GM18502 (cell line): ENCODE data around the gene TPST2.

Experiments used
- ATAC-seq: cut with Tn5 transposase; IDR thresholded peaks from one replicate; pipeline ENCODE4 v1.9.1; 2021; ENCODE audit warnings: mild to moderate bottlenecking; ENCODE audit not compliant: unreplicated experiment, poor library complexity

TPST2 gene

GRCh38 chr22:26559961-26560575 is 29.9 kb downstream of the TPST2 start:
- ATAC-seq: no peak

GRCh38 chr22:26558248-26558895 is 31.6 kb downstream of the TPST2 start:
- no peak for ATAC-seq

DNA sequence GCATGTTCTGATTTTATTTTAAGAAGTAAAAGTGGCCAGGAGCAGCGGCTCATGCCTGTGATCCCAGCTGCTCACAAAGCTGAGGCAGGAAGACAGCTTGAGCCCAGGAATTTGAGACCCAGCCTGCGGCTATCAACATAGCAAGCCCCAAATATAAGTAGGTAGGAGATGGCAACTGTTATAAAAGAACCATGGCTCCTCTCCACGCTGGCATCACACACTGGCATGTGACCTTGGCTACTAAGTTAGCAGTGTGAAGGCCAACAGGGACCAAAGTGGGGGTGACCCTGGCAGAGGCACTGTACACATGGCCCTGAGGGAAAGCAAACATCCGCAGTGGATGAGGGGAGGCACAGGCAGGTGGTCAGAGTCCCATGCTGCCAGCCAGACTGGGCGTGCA is 33.0 kb downstream of the TPST2 start:
- no peak for ATAC-seq

GRCh38 chr22:26555478-26555877 is 34.5 kb downstream of the TPST2 start:
- no peak for ATAC-seq

DNA sequence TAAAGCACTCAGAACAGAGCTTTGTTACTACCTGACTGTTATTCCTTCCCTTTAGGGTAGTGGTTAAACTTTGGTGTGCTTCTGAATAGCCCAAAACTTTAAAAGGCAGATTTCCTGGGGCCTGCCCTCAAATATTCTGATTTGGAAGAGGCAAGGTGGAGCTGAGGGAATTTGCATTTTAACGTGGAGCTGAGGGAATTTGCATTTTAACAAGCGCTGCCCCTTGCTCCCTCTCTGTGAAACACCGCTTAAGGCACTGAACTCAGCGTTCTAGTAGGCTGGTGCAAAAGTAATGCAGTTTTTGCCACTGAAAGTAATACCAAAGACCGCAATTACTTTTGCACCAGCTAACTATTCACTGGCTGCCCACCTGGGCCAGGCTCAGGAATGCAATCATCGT is 35.0 kb downstream of the TPST2 start:
- no peak for ATAC-seq

DNA sequence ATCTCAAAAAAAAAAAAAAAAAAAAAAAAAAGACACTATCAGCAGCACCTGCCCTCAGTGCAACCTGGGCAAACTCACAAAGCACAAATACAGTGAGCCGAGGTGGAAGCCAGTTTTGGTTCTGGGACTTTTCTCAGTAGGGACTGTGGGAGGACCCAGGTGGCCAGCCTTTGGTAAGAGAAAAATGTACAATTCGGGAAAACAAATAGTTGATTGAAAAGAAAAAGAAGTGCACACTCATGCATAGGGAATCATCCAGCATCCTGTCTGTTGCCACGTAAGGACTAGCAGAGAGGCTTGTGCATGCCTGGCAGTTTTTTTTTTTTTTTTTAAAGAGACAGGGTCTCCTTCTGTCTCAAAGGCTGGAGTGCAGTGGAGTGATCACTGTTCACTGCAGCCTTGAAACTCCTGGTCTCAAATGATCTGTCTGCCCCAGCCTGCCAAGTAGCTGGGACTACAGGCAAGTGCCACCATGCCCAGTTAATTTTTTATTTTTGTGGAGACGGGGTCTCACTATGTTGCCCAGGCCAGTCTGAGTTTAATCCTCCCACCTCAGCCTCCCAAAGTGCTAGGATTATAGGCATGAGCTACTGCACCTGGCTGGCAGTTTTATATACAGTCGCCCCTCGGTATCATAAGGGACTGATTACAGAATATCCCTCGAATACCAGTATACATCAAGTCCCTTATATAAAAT is 36.7 kb downstream of the TPST2 start:
- ATAC-seq: no peak

- no peak for ATAC-seq
Observed at GRCh38 chr22:26552466-26552865, 37.5 kb downstream of the TPST2 start.

- ATAC-seq: no peak
Observed at GRCh38 chr22:26551568-26551967, 38.4 kb downstream of the TPST2 start.

GRCh38 chr22:26550498-26551033 is 39.4 kb downstream of the TPST2 start:
- no peak for ATAC-seq

DNA sequence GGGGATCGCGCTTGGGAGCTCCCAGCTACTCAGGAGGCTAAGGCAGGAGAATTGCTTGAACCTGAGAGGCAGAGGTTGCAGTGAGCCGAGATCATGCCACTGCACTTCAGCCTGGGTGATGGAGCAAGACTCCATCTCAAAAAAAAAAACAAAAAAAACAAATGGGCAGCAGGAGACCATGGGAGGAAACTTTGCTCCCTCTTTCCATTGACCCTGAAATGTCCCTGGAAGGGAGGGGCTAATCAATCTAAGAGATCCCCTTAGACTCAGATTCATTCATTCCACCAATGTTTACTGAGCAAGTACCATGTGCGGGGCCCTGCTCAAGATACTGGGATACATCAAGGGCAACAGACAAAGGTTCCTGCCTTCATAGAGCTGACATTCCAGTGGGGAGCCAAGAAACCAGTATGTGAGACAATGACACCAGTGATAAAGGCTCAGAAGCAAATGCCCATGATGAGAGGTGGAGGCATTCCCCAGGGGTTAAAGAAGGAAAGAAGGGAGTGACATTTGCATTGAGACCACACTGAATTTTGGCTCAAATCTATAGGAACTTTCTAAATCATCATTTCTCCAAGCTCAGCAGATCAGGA is 39.9 kb downstream of the TPST2 start:
- no peak for ATAC-seq

DNA sequence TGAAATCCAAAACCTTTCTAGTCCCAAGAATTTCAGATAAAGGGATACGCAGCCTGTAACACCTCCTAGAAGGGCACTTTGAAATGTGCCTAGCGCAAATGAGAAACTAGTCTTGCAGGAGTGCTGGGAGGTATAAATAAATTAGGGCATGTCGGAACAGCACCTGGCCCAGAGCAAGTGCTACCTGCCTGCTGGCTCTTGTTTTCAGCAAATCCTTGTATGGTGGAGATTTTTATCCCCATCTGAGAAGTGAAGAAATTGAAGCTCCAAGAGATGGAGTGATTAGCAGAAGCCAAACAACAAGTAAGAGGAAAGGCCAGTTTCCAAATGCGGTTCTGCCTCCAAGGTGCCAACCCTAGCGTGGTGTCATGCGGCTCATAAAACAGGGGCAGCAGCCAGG is 40.9 kb downstream of the TPST2 start:
- no peak for ATAC-seq

DNA sequence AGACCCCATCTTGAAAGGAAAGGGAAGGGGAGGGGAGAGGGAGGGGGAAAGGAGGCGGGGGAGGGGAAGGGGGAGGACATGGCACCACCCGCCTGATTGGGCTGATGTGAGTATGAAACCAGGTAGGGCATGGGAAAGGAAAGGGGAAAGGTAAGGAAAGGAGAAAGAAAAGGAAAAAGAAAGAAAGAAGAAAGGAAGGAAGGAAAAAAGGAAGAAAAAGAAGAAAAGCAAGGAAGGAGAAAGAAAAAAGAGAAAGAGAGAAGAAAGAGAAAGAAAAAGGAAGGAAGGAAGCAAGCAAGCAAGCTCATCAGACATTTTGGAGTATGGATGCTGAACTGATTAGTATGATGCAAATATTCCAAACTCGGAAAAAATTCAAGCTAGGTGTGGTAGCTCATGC is 41.6 kb downstream of the TPST2 start:
- no peak for ATAC-seq

DNA sequence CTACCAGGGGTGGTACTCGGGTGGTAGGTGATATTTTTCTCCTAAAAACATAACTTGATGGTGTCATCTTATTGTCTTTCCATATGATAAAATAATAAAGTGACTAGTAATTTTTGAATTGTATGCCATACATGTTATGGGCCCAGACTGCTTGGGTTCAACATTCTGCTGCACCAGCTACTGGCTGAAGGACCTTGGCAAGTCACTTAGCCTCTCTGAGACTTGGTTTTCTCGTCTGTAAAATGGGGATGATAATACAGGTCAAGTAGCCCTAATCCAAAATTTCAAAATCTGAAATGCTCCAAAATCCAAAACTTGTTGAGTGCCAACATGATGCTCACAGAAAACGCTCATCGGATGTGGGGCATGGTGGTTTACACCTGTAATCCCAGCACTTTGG is 42.1 kb downstream of the TPST2 start:
- ATAC-seq: no peak

DNA sequence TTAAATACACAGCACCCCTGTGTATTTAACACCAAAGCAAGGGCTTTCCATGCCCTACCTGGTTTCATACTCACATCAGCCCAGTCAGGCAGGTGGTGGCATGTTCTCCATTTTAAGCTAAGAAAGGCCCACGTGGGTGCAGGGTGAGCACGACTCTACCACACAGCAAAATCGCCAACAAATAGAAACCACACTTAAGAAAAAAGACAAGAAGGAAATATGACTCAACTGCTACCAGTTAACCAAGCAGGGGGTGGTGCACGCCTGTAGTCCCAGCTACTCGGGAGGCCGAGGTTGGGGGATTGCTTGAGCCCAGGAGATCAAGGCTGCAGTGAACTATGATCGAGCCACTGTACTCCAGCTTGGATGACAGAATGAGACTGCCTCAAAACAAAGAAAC is 42.5 kb downstream of the TPST2 start:
- no peak for ATAC-seq

DNA sequence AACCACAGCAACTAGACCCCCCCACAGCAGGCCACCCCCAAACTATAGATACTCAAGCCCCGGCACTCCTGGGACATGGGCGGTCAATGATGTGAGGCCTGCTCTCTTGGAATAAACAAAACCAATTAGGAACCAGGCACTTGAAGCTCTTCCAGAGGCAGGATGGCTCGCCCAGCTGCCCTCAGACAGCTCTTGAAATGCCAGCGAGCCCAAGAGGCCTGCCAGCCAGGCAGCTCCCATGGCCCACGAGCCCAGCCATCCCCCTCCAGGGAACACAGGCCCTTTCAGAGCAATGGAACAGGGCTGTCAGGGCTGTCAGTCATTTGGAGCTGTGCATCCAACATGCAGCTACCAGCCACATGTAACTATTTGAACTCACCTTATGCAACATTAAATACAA is 43.6 kb downstream of the TPST2 start:
- ATAC-seq: no peak

- no peak for ATAC-seq
Observed at GRCh38 chr22:26545827-26546226, 44.1 kb downstream of the TPST2 start.

GRCh38 chr22:26545385-26545784 is 44.5 kb downstream of the TPST2 start:
- no peak for ATAC-seq

DNA sequence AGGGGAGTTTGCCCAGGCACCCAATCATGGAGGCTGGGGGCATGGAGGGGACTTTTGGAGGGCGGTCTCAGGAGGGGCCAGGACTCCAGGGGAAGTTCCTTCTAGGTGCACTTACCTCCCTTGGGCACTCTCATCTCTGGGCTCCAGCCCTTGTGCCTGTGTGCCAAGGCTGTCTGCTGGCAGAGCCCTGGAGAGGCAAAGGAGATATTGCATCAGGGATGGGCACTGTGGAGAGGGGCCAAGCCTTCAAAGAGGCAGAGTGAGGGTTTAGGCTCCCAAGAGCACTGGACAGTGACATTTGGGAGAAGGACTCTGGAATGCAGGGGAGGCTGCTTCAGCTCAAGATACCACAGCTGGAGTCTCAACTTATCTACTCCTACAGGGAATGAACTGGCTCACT is 45.4 kb downstream of the TPST2 start:
- ATAC-seq: no peak

- ATAC-seq: no peak
Observed at GRCh38 chr22:26542831-26543230, 47.1 kb downstream of the TPST2 start.

- no peak for ATAC-seq
Observed at GRCh38 chr22:26541167-26541819, 48.6 kb downstream of the TPST2 start.

DNA sequence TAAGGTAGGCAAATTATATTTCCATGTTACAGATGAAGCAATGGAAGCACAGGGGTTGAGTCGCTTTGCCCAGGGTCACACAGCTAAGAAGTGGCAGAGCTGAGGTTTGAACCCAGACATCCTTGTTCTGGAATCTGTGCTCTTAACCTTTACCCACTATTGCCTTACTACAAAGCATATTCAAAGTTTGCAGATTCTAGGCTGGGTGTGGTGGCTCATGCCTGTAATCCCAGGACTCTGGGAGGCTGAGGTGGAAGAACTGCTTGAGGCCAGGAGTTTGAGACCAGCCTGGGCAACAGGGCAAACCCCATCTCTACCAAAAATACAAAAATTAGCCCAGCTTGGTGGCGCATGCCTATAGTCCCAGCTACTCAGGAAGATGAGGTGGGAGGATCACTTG is 49.8 kb downstream of the TPST2 start:
- ATAC-seq: no peak
